Measurements from ENCODE around the gene OR13F1.
"Not testable (repeated sequence)": the region's sequence is repeated elsewhere in the genome, so short reads cannot be mapped to it uniquely, and the experiment has no call there.

Gene OR13F1, protein sequence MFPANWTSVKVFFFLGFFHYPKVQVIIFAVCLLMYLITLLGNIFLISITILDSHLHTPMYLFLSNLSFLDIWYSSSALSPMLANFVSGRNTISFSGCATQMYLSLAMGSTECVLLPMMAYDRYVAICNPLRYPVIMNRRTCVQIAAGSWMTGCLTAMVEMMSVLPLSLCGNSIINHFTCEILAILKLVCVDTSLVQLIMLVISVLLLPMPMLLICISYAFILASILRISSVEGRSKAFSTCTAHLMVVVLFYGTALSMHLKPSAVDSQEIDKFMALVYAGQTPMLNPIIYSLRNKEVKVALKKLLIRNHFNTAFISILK

DNA sequence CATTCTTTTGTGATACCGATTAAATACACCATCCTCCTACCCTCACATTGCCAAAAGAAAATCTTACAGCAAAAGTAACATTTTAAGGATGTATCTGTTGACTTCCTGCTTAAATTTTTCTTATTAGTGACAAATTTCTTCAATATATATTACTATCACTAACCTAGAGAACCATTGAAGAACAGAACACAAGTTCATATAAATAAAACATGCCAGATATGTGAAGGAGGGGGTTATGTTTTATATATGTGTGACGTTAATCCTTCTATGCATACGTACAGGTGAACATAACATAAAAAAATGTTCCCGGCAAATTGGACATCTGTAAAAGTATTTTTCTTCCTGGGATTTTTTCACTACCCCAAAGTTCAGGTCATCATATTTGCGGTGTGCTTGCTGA, at the start of gene OR13F1:
TSS of gene OR13F1 (plus strand) at position 301 of the 400 bp plus-strand sequence. CDS start at position 301, 0 bp downstream.
- no peak for DNase-seq (ENCODE audit: low read depth)

DNA sequence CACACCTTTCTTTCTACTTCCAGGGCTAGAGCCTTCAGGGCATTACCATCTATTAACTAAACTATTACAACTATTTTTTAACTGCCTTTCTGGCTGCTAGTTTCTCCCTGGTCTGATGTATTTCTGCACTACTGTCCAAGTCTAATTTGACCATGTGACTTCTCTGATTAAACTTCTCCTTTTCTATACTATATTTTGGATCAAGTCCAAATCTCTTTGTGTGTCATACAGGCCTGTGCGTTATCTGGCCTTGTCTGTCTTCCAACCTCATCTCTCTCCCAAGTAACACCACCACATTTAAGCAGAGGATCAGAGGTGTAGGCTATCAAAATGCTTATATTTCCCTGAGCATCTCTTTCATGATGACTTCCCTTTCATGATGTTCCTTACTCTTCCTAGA, 47.2 kb upstream of the OR13F1 start:
- no peak for DNase-seq (ENCODE audit: low read depth)

DNA sequence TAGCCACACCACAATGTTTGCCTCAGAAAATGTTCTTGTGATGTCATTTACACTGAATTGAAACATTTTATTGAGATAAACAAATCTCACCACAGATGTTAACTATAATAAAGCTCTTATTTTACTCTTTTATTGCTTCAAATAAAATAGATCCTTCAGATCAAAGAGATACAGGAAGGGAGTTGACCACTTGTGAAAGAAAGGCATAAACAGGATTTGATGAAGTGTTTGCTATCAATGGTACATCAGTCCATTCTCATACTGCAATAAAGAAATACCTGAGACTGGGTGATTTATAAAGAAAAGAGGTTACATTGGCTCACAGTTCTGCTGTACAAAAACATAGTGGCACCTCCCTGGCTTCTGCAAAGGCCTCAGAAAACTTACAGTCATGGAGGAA, 40.2 kb upstream of the OR13F1 start:
- DNase-seq (ENCODE audit: low read depth): no peak

DNA sequence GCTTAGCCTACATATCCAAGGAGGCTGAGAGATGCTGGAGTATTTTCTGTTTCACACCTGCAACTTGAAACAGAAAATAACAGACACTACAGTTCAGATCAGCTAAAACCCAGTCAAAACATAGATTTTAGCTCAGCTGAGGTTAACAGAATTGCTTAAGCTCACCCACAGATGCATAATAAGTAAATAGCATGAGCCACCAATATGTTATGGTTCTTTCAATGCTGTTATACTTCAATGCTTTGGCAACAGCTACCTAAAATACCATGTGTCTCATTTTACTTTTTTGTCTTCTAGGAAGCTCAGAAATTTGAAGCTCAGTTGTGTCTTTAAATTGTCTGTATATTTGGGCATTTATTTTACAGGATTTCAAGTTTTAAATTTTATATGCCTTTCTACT, 35.8 kb upstream of the OR13F1 start:
- no peak for DNase-seq (ENCODE audit: low read depth)

DNA sequence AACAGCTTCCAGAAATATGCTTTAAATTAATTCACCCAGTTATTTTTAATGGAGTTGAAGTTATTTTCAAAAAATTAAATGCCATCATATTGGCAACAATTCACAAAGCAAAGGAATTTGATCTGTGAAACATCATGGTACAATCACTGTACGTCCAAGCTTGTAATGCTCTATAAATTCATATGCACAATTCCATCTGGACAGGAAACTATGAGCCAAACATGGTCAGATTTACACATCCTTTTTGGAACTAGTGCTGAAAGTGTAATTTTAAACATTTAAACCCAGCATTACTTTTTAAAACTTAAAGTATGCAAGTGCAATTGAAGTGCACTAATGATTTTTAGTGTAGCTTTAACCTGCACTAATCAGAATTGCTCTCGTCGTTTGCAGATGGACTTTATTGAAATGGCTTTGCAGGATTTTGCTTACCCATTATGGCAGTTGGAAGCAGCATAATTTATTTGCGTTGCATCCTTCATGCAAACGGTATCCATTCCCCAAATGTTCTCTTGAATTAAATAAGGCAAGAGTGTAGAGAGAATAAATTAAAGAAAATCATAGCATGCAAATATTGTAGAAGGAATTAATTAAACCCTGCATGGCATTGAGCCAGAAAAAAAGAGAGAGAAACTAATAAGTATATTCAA, 21.0 kb upstream of the OR13F1 start:
- DNase-seq (ENCODE audit: low read depth): no peak

DNA sequence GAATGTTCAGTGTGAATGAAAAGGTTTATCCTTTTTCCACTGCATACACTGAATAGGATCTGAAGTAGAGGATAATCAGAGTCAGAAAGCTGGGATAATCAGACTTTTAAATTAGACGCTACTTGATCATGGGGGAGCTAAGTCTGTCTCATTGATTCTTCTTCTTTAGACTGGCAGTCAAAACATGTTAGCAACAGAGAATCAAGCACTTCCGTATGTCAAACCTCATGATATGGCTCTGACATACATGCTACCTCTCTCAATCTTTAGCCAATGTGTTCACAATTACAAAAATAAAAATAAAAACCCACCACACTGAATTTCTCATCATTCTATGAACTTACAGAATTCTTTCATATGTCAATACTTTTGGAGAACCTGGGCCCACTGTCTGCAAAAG, 19.0 kb upstream of the OR13F1 start:
- no peak for DNase-seq (ENCODE audit: low read depth)

DNA sequence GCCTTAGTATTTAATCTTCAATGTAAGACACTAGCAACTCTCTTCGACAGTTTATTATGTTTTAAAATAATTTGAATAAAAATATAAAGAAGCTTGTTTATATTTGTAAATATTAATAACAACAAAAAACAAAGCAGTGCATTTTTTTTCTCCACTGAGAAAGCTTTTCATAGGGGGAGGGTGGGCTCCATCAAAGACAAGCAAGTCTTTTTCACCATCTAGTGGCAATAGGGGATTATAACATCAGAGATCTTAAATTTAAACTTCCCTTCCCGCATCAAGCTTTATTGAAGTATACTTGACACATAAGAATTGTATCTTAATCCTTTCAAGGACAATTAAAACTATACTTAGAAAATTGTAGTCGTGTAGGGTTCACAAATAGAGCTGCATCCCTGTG, 9.3 kb upstream of the OR13F1 start:
- DNase-seq (ENCODE audit: low read depth): no peak

DNA sequence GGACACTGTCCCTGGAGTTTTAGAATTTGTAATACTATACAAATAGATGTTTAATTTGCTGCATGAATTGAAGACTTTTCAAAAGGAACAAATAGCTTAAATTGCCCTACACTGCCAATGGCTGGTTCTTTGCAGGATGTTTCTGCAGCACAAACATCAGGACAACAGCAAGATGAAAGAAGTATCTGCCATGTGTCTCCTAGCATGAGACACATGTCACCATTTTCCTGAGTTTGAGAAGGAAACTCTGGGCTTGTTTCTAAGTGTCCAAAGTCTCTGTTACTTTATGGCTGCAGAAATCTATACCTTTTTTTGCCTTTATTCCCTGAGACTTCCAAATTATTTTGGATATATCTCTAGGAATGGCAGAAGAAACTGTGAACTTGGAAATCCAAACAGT, 623 bp upstream of the OR13F1 start:
- DNase-seq (ENCODE audit: low read depth): no peak

DNA sequence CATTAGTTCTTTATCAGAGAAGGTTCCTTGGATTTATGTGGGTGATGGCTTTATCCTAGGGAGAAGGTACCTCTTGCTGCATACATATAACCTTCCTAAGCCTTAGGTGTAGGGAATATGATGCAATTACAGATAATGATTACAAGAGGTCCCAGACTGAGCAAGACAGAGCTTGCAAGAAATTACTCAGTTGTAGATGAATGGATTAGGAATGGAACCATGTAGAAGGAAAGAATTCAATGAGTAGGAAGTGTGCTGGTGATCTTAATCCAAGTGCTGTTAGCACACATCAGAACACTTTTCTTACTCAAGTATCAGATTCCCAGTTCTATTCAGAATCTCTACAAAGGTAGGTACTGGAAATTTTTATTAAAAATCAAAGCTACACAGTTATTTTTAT, 2.5 kb downstream of the OR13F1 start:
- no peak for DNase-seq (ENCODE audit: low read depth)

DNA sequence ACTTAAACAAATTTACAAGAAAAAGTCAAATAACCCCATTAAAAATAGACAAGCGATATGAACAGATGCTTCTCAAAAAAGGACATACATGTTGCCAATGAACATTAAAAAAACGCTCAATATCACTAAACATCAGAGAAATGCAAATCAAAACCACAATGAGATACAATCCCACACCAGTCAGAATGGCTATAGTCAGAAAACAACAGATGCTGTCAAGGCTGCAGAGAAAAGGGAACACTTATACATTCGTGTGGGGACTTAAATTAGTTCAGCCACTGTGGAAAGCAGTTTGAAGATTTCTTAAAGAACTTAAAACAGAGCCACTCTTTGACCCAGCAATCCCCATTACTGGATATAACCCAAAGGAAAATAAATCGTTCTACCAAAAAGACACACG, 10.8 kb downstream of the OR13F1 start:
- DNase-seq (ENCODE audit: low read depth): no peak

DNA sequence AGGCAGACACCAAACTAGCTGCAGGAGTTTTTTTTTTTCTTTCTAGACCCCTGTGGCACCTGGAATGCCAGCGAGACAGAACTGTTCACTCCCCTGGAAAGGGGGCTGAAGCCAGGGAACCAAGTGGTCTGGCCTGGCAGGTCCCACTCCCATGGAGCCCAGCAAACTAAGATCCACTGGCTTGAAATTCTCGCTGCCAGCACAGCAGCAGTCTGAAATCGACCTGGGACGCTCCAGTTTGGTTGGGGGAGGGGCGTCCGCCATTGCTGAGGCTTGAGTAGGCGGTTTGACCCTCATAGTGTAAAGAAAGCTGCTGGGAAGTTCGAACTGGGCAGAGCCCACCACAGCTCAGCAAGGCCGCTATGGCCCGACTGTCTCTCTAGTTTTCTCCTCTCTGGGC, 16.2 kb downstream of the OR13F1 start:
- DNase-seq (ENCODE audit: low read depth): not testable (repeated sequence)

DNA sequence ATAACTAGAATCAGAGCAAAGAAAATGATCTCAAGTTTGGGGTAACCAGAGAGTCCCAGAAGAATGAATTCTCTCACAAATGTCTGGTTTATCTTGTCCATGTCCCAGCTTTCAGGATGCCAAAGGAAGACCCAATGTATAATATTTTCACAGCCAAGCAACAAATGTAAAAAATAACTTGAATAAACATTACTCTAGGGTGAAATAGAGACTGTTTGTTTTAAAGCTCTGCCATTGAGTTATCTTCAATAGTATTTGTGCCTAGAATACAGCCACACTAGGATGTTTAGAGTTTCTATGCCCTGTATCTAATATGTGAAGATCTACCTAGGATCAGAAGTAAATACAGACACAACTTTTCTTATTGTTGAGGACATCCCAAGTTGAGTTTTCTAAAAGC, 23.0 kb downstream of the OR13F1 start, which contains the start of gene OR13C4:
TSS of gene OR13C4 (minus strand) at position 101 of the 400 bp plus-strand sequence. CDS start at position 101, 0 bp downstream.
- no peak for DNase-seq (ENCODE audit: low read depth)

DNA sequence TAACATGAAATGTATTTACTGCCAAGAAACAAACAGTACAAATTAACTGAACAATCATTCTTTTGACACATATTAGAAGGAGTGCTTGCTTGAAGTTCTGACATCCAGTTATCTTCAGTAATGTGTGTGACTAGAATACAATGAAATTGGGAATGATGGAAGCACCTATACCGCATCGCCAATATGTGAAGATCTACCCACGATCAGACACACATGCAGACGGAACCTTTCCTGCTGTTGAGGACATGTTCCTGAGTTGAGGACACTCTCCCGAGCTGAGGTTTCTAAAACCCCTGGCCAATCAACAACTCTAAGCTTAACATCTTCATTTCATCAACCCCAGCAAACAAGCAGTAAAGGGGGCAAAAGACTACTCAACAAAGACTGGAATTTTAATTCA, 32.7 kb downstream of the OR13F1 start, which contains the start of gene OR13C3:
TSS of gene OR13C3 (minus strand) at position 101 of the 400 bp plus-strand sequence. CDS start 133 bp downstream, outside the sequence.
- DNase-seq (ENCODE audit: low read depth): no peak

DNA sequence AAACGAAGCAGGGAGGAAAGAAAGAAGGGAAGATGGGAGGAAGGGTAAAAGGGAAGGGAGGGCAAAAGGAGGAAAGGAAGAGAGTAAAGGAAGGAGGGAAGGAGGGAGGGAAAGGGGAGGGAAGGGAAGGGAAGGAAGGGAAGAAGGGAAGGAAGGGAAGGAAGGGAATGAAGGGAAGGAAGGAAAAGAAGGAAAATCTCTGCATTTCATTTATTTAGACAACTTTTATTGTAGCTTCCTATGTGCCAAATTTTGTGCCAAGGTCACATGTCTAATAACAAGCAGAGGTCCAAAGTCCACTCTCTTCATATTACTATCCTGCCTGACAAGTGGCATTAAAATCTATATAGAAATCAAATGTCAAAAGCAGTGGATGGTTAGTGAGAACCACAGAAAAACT, 35.2 kb downstream of the OR13F1 start:
- no peak for DNase-seq (ENCODE audit: low read depth)

DNA sequence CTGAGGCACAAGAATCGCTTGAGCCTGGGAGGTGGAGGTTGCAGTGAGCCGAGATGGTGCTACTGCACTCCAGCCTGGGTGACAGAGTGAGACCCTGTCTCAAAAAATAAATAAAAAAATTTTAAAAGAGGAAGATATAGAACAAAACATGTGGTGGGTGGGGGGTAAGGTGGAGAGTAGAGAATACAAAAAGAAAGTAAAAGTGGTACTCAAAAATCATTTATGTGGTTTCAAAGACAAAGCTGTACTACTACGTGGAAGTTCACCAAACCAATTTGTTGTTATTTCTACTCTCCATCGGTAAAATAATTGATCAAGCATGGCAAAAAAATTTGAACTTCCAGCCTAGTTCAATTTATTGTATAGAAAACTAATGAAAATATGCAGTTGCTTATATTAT, 40.6 kb downstream of the OR13F1 start:
- DNase-seq (ENCODE audit: low read depth): no peak

DNA sequence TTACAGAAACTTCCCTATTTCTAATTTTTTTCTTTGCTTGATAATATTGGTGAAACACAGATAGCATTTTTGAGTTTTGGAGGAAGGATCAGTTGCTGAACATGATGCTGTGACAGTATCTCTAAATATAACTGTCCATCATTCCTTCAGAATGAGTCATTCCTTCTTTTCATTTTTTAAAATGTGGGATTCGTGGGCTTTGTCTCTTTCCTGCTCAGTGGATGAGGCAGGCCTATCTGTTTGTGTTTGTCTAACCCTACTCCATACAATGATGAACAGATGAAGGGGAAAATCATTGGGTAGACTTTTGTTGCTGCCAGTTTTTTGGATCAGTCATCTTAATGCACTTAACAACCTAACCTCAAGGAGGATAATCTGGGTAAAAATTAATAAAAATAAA, 49.2 kb downstream of the OR13F1 start:
- DNase-seq (ENCODE audit: low read depth): no peak
